NCI-H187 (cell line): ENCODE results near the gene KRT23.

ENCODE experiments used
- DNase-seq, 2 experiments: peaks; one replicate each; lab custom pipeline; 2025; lab: John Stamatoyannopoulos, UW

KRT23 gene

GRCh38 chr17:40909755-40910154 lies 27.7 kb downstream of the KRT23 start:
- no peak for DNase-seq

DNA sequence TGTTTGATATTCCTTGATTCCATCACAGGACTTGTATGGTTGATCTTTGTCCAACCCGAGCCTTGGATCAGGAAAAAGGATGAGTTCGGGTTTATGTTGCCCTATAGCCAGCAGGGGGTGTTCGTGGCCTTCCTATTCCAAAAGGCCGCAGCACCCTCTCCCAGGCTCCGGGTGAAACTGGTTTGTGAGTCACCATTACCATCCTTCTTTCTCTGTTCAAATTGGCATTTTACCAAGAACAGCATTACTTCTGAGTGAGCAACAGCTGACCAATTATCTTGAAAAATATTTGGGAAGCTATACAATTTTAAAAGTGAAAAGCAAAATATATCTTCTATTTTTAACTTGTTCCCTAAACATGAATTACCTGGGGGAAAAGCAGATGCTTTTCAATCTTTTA lies 28.1 kb downstream of the KRT23 start:
- DNase-seq = peak; percentile 61 to 74

GRCh38 chr17:40906613-40907012 lies 30.8 kb downstream of the KRT23 start:
- no peak for DNase-seq

DNA sequence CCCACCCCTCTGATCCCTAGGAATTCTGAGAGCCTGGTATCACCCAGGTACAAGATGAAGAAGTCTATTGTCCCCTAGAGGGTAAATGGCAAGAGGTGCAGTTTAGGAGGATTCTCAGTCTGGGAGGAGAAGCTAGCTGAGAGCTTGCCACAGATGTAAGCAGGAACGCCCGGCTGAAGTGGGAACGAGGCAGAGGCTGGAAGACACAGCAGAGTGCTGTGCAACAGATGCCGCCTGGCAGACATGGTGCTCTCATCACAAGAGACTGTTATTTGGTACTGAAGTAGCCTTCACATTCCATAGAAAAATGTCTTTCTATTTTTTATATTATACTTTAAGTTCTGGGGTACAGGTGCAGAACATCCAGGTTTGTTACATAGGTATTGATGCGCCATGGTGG lies 32.1 kb downstream of the KRT23 start:
- DNase-seq = no peak

DNA sequence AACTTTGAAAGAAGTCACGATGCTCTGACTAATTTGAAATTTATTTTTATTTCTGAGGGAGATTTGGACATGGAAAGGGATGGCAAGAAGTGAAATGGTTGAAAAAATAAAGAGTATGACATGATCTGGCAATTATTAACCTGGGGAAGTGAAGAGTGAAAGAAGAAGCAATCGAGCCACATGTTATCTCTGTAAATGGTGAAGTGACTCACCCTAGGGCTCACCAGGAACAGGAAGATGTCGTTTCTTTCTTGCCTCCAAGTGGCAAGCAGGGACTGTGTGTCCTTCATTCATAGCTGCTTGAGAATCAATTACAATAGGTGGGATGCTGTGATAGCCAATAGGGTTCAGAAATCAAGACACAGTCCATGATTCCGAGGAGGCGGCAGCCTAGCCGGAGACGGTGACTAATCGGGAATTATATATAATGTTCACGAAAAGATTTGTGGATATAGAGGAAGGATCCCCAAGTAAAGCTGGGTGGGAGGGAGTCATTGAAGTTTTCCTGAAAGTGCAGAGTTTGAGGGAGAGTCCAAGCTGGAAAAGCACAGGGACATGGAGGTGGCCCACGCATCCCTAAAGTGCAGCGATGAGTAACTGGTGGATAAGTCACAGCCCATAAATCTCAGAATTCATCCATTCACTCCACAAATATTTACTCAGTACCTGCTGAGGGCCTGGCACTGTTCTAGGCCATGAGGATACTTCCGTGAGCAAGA lies 34.2 kb downstream of the KRT23 start:
- no peak for DNase-seq

DNA sequence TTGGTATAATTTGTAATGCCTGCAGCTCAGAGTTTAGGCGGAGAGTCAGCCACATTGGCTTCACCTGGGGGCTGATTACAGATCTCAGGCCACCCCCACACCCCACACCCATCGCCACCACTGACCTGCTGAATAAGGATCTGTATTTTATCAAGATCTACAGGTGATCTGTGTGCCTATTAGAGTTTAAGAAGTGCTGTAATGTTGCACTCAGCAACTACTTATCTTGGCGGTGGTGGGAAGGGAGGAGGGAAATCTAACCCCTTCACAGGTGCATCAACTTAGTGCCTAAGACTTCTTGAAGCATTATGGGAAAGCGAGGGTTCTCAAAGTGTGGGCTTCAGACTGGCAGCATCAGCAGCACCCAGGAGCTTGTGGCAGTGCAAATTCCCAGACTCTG lies 34.9 kb downstream of the KRT23 start:
- no peak for DNase-seq

GRCh38 chr17:40901981-40902474 lies 35.4 kb downstream of the KRT23 start:
- no peak for DNase-seq

DNA sequence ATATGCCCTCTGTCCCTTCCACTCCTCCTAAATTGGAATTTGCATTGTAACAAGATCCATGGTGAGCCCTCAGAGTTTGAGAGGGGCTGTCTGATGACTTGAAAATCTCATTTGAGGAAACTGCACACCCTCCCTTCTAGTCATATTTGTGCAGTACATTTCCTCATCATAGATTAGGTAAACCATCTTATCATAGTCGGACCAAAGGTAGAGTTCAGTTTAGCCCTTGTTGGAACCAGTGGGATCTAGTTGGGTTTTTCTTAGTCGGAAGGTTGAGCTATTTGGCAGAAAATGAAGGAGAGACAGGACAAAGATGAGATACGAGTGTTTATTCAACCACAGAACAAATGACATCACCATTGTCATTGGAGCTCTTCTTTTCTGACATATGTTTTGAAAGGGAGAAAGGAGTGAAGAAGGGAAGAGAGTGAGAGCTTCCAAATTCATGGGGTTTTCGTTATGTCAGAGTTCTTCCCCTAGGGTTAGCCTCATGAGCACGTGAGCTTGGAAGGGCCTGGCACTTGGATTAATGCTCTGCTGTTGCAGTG lies 36.6 kb downstream of the KRT23 start:
- DNase-seq = no peak

DNA sequence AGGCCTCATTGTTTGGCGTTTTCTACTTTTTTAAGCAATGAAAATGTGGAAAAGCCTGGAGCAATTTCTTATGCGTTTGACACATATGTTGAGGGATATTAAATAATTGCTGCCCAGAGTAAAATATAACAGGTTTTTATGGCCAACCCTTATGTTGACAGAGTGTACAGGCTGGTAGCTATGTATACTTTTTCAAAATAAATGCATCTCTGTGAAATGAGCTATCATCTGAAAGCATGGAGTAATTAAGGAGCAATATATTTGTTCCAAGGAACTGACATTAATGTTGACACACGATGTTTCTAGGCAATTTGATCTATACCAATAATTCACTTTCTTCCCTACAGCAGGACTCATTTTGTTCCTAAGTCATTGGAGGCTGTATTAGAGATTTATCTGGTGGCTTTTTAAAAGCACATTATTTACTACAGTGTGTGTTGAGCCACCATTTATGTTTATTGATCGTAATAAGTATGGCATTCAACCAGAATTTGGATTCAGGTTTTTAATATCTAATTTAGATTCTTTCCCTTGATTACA lies 40.5 kb downstream of the KRT23 start:
- DNase-seq = no peak

DNA sequence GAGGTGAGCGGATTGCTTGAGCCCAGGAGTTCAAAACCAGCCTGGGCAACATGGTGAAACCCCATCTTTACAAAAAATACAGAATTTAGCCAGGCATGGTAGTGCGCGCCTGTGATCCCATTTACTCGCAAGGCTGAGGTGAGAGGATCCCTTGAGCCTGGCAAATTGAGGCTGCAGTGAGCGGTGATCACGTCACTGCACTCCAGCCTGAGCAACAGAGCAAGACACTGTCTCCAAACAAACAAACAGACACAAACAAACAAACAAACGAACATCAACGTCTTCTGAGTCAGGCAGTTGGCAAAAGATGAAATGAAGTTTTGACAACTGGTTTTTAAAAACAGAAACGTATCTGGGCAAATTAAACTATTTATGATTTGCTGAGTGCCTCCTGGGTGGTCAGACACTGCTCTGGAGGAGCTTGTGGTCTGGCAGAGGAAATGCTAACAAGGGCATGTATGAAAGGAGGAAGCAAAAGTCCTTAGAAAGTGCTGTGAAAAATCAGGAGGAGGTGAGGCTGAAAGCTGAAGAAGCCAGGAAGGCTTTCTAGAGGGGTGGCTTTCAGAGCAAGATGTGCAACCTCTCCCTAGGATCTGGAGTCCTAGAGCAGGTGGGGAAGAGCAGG lies 42.2 kb downstream of the KRT23 start:
- DNase-seq = no peak

- DNase-seq = no peak
These were observed 49.2 kb downstream of the KRT23 start for GRCh38 chr17:40888196-40888720.

GRCh38 chr17:40886090-40886489 lies 51.4 kb downstream of the KRT23 start:
- DNase-seq = no peak

DNA sequence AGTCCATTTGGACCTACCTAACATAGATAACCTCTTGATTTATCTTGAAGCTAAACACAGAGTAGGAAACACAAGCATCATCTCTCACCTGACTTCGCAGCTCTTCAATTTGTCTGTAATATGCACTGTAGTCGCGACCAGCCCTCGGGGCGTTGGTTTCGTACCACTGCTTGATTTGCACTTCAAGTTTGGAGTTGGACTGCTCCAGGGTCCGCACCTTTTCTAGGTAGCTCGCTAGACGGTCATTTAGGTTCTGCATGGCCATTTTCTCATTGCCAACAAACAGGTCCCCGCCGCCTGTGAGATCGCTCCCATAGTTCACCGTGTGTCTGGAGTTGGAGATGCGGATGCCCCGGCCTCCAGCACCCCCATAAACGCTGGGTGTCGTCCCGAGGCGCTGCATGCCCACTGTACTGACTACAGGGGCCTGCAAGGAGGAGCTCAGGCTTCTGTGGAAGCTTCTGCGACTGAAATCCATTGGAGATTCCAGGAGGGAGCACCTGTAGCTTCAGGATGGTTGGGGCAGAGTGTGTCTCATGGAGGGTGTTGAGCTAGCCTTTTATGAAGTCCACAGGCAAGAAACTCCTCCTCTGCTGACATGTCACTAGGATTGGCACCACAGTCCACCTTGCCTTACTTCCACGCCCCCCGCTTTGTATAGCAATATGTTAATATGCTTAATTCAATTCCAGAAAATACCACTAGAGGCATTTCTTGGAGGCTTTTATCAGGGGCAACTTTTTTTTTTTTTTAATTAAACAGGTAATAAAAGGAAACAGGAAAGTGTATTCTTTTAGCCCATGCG lies 52.5 kb downstream of the KRT23 start, which contains the start of gene KRT20:
TSS of gene KRT20 (minus strand) at position 535 of the 805 bp plus-strand sequence. CDS start at position 478, 57 bp downstream.
- DNase-seq = no peak

DNA sequence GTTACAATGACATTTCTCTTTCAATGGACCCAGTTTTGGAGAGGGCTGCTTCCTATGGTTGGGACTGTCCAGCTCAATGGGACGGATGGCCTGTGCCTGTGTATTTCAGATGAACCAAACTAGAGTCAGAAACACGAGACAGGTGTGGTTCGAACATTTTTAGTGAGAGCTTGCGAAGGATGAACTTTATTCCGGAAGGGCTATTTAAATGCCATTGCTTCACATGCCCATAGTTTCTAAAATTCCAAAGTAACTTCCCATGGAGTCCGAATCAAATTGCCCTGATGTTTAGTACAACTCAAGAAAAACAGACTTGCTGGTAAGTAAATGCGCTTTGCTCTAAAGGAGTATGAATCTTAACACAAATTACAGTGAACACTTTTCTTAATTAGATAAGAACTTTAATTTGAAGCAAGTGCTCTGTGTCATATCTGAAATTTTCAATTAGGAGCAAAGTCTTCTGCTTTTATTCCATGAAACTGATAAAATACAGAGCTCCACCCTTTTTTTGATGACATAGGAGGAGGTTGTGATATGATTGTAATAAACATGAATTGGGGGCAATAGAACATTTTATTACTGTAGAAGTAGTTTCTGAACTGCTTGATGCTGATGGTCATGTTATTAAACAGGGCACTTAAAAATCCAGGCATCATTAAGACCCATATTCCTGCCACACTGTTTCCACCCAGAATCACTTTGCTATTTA lies 53.7 kb downstream of the KRT23 start:
- no peak for DNase-seq

DNA sequence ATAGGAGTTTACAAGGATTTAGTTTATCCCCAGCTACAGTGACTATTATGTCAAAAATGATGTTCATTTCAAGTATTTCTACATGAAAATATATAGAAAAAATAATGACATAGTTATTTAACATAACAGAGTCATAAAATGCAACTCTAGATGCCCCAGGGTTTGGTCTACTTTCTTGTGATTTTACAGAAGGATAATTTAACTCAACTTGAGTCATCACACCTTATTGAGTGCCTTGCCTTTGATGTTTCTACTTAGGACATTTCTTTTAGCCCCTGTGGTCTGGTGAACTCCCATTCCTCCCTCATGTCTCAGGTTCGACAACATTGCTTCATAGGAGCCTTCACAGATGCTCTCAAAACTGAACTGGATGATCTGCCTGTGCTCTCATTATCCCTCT lies 54.4 kb downstream of the KRT23 start:
- DNase-seq = no peak

GRCh38 chr17:40879026-40879425 lies 58.4 kb downstream of the KRT23 start:
- DNase-seq = no peak

GRCh38 chr17:40878044-40878443 lies 59.4 kb downstream of the KRT23 start:
- no peak for DNase-seq

DNA sequence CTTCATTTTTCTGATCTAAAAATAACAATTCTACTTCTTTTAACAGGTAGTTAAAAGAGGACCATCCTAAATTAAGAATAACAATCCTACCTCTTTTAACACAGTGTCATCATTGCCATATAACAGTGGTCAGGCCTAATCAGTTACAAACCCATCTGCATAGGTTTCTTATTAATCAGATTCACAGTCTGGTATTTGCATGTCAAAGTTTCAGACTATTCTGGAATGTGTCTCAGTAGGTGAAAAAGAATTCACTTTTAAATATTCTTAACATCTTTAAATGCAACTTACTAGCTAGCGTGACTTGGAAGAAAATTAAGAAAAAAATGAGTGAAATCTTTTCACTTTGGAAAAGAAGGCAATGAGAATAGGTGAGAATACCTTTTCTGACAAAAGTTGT lies 63.6 kb downstream of the KRT23 start:
- no peak for DNase-seq

DNA sequence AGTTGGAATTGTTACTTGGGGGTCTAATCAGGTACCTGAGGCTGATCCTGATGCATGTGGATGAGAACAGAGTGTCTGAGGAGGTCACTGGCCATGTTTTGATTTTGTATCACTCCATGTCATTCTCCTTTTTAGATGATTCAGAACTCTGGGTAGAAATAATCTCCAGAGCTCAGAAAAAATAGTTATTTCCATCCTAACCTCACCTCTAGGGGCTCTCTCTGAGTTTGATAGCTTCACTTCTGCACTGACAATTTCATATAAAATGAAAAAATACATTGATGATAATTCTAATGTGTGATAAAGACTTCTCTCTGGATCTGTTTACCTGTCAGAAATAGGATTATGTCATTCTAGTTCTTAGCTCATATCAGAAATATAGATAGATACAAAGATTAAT lies 64.2 kb downstream of the KRT23 start:
- no peak for DNase-seq
